Keratinocyte (primary cell): ENCODE measurements around the gene ACTA2.

Source experiments
- CTCF ChIP-seq, 3 experiments: IDR thresholded peaks in 1 of 3; conservative IDR thresholded peaks in 1 of 3; optimal IDR thresholded peaks in 1 of 3; 2 replicates in 2 of 3; 3 replicates in 1 of 3; pipeline versions ENCODE3 to v1.5.1; 2011; ENCODE audit warnings: low read length in 3 of 3, mild to moderate bottlenecking in 3 of 3, moderate library complexity in 2 of 3, control low read depth in 1 of 3, inconsistent platforms in 1 of 3; ENCODE audit not compliant: insufficient read depth in 2 of 3; ENCODE audit errors: extremely low read depth in 1 of 3
- EZH2 ChIP-seq: IDR thresholded peaks from one replicate; pipeline ENCODE4 v1.6.1; 2012; ENCODE audit warnings: inconsistent platforms, mild to moderate bottlenecking, low read length, moderate library complexity

- TF ChIP-seq CTCF (optimal IDR thresholded peaks at IDR 0.05 in 1 of 3, IDR thresholded peaks at IDR 0.05 in 1 of 3, conservative IDR thresholded peaks at IDR 0.05 in 1 of 3; ENCODE audit: extremely low read depth in 1 of 3, insufficient read depth in 2 of 3, low read length in 3 of 3) (no peak), EZH2 (no peak)
Measured at GRCh38 chr10:88984525-88984924, 32.0 kb upstream of the ACTA2 start.
